ENCODE data around the gene SPRED2.

DNA sequence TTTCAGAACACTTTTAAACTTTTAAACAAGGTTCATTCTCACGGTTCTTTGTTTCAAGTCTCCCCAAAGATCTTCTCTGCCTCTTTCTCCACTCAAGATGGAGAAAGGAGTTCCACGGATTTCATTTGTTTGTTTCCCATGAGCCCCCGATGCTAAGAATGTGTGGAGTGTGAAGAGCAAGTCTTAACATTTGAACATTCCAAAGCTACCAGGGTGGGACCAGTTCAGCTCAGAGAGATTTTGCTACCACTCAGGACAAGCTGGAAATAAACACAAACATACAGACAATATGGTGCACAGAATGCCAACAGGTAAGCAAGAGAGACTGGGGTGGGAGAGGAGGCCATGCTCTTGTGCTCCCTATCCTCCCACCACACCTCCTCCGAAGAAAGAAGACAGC is 56.7 kb downstream of the SPRED2 start:
- TF ChIP-seq CTCF (IDR thresholded peaks at IDR 0.05) (no peak), EP300 (IDR thresholded peaks at IDR 0.05) (no peak), POLR2A (IDR thresholded peaks at IDR 0.05; ENCODE audit: low read length) (no peak), RCOR1 (IDR thresholded peaks at IDR 0.05; ENCODE audit: low read depth, low read length) (no peak)
